ENCODE measurements around the gene PTPN1. TPM values are rescaled to one million over a fixed set of nuclear protein-coding genes. Genes with fewer than 3 reads are reported as not detected.

The PTPN1 gene
- total RNA-seq, 1 donor from 2014 or later: 38.1 TPM

- Mint-ChIP-seq H3K27me3 (ENCODE audit: insufficient read depth, low read depth) (peaks cover 2% of the 10 kb centered on the region), H3K9me3 (no peaks in the 10 kb centered on the region), H3K36me3 (no peaks in the 10 kb centered on the region), H3K4me1 (no peaks in the 10 kb centered on the region), H3K27ac (no peak overlapping the region), H3K4me3 (no peak overlapping the region)
- TF ChIP-seq EZH2 (IDR thresholded peaks at IDR 0.05): no peak
- TF ChIP-seq, protein P1, sequence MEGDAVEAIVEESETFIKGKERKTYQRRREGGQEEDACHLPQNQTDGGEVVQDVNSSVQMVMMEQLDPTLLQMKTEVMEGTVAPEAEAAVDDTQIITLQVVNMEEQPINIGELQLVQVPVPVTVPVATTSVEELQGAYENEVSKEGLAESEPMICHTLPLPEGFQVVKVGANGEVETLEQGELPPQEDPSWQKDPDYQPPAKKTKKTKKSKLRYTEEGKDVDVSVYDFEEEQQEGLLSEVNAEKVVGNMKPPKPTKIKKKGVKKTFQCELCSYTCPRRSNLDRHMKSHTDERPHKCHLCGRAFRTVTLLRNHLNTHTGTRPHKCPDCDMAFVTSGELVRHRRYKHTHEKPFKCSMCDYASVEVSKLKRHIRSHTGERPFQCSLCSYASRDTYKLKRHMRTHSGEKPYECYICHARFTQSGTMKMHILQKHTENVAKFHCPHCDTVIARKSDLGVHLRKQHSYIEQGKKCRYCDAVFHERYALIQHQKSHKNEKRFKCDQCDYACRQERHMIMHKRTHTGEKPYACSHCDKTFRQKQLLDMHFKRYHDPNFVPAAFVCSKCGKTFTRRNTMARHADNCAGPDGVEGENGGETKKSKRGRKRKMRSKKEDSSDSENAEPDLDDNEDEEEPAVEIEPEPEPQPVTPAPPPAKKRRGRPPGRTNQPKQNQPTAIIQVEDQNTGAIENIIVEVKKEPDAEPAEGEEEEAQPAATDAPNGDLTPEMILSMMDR (IDR thresholded peaks at IDR 0.05): no peak
- TF ChIP-seq EZH2phosphoT487 (IDR thresholded peaks at IDR 0.05): no peak
- Histone ChIP-seq H3K4me1 (peaks cover 7% of the 10 kb centered on the region), H3F3A (ENCODE audit: low read depth) (no peaks in the 10 kb centered on the region), H3K27ac (no peak overlapping the region), H3K9ac (no peak overlapping the region), H3K36me3 (no peaks in the 10 kb centered on the region), H3K27me3 (no peaks in the 10 kb centered on the region), H3K79me2 (ENCODE audit: low read depth) (no peaks in the 10 kb centered on the region), H3K4me2 (no peak overlapping the region), H3K9me3 (ENCODE audit: low read depth) (no peaks in the 10 kb centered on the region), H2AFZ (replicated peaks) (no peak overlapping the region), H4K20me1 (ENCODE audit: low read depth) (no peaks in the 10 kb centered on the region), H3K4me3 (no peak overlapping the region)
- DNase-seq (ENCODE audit: low spot score): no peak
Observed at GRCh38 chr20:50491926-50492634, 18.1 kb upstream of the PTPN1 start.

GRCh38 chr20:50493881-50494253, 16.3 kb upstream of the PTPN1 start:
- Histone ChIP-seq H3K27ac (no peak overlapping the region), H3F3A (ENCODE audit: low read depth) (no peaks in the 10 kb centered on the region), H3K36me3 (no peaks in the 10 kb centered on the region), H3K4me3 (no peak overlapping the region), H2AFZ (replicated peaks) (no peak overlapping the region), H4K20me1 (ENCODE audit: low read depth) (no peaks in the 10 kb centered on the region), H3K27me3 (no peaks in the 10 kb centered on the region), H3K9me3 (ENCODE audit: low read depth) (no peaks in the 10 kb centered on the region), H3K4me2 (no peak overlapping the region), H3K79me2 (ENCODE audit: low read depth) (no peaks in the 10 kb centered on the region), H3K4me1 (peaks cover 7% of the 10 kb centered on the region), H3K9ac (no peak overlapping the region)
- Mint-ChIP-seq H3K4me1 (no peaks in the 10 kb centered on the region), H3K4me3 (no peak overlapping the region), H3K27ac (no peak overlapping the region), H3K36me3 (no peaks in the 10 kb centered on the region), H3K9me3 (no peaks in the 10 kb centered on the region), H3K27me3 (ENCODE audit: insufficient read depth, low read depth) (peaks cover 2% of the 10 kb centered on the region)
- TF ChIP-seq EZH2phosphoT487 (IDR thresholded peaks at IDR 0.05) (no peak), EZH2 (IDR thresholded peaks at IDR 0.05) (no peak)
- TF ChIP-seq, protein P1 (IDR thresholded peaks at IDR 0.05): no peak
- DNase-seq (ENCODE audit: low spot score): no peak

- Histone ChIP-seq H3K79me2 (ENCODE audit: low read depth) (no peaks in the 10 kb centered on the region), H2AFZ (replicated peaks) (no peak overlapping the region), H3K4me2 (no peak overlapping the region), H3K27me3 (no peaks in the 10 kb centered on the region), H3K9ac (no peak overlapping the region), H3K27ac (no peak overlapping the region), H3K9me3 (ENCODE audit: low read depth) (no peaks in the 10 kb centered on the region), H3F3A (ENCODE audit: low read depth) (no peaks in the 10 kb centered on the region), H4K20me1 (ENCODE audit: low read depth) (no peaks in the 10 kb centered on the region), H3K4me1 (peaks cover 7% of the 10 kb centered on the region), H3K4me3 (no peak overlapping the region), H3K36me3 (no peaks in the 10 kb centered on the region)
- DNase-seq (ENCODE audit: low spot score): no peak
- Mint-ChIP-seq H3K9me3 (no peaks in the 10 kb centered on the region), H3K27ac (no peak overlapping the region), H3K4me1 (peaks cover 1% of the 10 kb centered on the region), H3K27me3 (ENCODE audit: insufficient read depth, low read depth) (peaks cover 2% of the 10 kb centered on the region), H3K4me3 (no peak overlapping the region), H3K36me3 (no peaks in the 10 kb centered on the region)
- no peak for TF ChIP-seq EZH2phosphoT487 (IDR thresholded peaks at IDR 0.05)
- TF ChIP-seq EZH2 (IDR thresholded peaks at IDR 0.05): no peak
- TF ChIP-seq, protein P1 (IDR thresholded peaks at IDR 0.05): no peak
Observed at GRCh38 chr20:50494428-50494827, 15.8 kb upstream of the PTPN1 start.

Measured in neural progenitor cell (in vitro differentiated cells).